ENCODE data around the gene HEPACAM.

GRCh38 chr11:124955035-124955434 lies 19.2 kb upstream of the HEPACAM start:
- no peak for TF ChIP-seq POLR2AphosphoS5 (IDR thresholded peaks at IDR 0.05; ENCODE audit: low read depth, low read length)
- TF ChIP-seq POLR2A (IDR thresholded peaks at IDR 0.05; ENCODE audit: low read depth, low read length): no peak
- TF ChIP-seq SPI1 (IDR thresholded peaks at IDR 0.05; ENCODE audit: low read depth, low read length): no peak
- no peak for TF ChIP-seq TAF1 (IDR thresholded peaks at IDR 0.05; ENCODE audit: low read depth, low read length)

Data from GM12891 (cell line).